Activated CD4-positive, CD25-positive, alpha-beta regulatory T cell treated with anti-CD3 and anti-CD28 coated beads, Interleukin-2, amount 50 U/mL, for 24 hours (primary cell): ENCODE measurements around the gene CDH23.

Experiments
- ATAC-seq, 2 donors: fragments of 150-1000 bp; cut with Tn5 transposase; one replicate each; pipeline ENCODE4 v1.10.0; 2021; ENCODE audit warnings: mild to moderate bottlenecking in 1 of 2, moderate library complexity in 1 of 2

The CDH23 gene

DNA sequence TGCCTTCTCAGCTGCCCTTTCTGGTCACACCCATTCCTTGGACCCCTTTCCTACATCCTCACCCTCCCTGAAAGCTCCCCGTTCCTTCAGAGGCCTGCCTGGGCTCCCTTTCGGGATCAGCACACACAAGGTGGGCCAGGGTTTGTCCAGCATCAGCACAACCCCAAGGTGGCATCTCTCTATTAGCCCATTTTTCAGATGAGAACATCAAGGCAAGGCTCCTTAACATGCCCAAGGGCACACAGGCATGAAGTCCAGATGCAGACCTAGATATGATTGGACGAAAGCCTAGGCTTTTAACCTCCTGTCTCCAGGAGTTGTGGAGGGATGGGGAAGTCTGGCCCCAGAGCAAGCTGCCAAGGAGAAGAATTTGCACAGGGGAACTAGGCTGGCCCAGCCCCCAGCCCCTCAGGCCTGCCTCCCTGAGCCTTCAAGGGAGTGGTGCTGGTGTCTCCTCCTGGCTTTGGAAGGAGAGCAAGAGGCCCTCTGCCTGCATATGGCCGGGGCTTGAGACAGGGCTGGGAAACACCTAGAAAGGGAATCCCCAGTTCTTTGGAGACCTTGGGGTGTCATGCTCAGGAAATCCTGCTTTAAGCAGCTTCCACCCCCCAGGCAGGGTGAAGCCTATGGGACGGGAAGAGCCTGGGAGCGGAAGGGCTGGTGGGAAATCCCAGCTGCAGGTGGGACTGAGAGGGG is 385.6 kb downstream of the CDH23 start:
- ATAC-seq, result no peak

GRCh38 chr10:71782917-71783490 is 386.3 kb downstream of the CDH23 start:
- no peak for ATAC-seq

DNA sequence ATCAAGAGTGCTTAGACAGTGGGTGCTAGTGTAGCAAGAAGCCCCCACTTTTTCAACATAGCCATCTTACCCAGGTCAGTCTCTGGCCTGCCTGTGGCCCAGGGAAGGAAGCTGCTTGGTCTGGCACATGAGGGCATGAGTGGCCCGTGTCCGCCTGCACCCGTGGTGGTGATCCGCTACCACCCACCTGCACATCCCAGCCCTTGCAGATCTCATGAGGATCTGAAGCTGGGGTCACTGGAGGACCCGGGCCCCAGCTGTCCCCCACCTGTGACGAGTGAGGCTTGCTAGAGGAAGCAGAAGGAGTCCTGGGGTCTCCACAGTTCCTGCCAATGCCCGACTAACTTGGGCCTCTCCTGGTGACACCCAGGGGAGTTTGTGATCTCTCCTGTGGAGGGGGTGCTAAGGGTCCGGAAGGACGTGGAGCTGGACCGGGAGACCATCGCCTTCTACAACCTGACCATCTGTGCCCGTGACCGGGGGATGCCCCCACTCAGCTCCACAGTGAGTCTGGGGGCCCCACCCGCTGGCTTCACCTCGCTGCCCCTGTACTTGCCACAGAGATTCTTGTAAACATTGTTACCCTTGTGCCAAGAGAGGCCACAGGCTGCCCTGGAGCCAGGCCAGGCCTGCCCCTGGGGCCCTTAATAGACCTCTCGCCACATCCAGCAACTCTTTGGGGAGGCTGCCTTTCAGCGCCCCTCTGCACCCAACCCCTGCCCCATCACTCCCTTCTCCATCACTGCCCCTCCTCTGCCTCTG is 387.4 kb downstream of the CDH23 start:
- ATAC-seq, result no peak

- no peak for ATAC-seq
Observed at GRCh38 chr10:71784679-71785272, 388.1 kb downstream of the CDH23 start.

GRCh38 chr10:71788954-71789353 is 392.2 kb downstream of the CDH23 start:
- no peak for ATAC-seq

DNA sequence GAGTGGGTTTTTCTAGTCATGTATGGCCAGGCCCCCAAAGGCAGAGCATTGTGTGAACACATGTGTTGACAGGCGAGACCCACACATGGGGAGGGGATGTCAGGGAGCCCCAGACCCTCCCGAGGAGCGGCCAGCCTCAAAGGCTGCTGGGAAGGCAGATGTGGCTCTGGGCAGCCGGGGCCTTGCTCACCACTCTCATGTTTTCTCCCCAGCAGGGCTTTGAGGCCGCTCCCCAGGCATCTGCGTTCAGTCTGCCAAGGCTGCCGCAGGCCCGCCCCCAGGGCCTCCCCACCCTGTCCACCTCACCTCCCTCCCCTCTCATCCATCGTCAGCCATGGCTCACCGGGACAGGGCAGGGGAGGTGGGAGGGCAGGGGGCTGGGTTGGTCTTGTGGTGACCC is 393.2 kb downstream of the CDH23 start:
- no peak for ATAC-seq

DNA sequence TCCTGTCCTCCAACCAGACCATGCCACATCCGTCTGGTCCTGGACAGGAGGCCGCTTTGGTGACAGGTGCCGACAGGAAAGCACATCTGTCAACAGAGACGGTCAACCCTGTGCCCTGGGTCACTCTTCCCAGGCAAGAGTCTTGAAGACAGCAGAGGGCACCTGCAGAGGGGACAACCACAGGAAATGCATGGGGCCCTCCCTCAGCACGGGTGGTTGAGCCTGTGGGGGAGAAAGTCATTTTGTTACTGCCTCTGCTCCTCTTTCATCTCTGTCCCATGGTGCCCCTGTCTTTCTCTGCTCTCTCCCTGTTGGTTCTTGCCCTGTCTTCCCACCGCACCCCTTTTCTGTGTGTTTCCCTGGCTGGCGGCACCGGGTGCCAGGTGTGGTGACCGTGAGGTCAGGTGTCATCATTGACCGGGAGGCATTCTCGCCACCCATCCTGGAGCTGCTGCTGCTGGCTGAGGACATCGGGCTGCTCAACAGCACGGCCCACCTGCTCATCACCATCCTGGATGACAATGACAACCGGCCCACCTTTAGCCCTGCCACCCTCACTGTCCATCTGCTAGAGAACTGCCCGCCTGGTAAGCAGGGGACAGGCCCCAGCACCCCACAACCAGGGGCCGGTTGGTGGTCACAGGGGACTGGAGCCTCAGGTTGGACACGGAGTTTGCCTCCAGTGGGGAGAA is 394.2 kb downstream of the CDH23 start:
- ATAC-seq, result no peak

- no peak for ATAC-seq
Observed at GRCh38 chr10:71795248-71795647, 398.5 kb downstream of the CDH23 start.

GRCh38 chr10:71796749-71797405 is 400.2 kb downstream of the CDH23 start:
- ATAC-seq, result no peak

DNA sequence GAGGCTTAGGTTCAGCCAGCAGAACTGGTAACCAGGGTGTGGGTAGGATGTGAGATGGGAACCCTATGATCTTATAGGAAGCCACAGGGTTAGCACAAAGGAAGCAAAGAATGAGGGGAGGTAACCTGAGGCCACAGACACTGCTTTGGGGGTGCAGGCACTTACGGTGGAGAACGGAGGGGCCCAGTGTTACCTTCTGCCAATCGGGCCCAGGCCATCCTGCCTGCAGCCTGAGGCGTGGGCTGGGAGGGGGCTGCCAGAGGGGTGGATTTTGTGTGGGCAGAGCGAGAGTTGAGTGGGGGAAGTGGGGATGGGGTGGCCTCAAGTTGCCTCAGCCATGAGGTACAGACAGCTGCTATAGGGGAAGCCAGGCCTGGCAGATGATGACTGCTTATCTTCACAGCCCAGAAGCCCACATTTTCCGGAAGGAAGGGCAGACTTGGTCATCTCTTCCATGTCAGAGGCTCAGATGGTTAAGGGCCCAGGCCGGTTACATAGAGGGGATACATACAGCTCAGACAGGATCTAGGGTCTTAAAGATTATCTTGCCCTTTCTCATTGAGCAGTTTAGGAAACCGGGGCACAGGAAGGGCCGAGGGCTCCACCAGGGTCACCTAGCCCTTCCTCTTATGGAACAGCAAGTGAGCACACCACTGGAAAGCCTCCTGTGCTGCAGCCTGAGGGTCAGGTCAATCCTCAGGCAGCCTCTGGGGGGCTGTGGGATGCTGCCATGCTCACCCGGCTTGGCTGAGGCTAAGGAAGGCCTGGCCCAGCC is 401.0 kb downstream of the CDH23 start:
- ATAC-seq, result no peak

GRCh38 chr10:71798308-71798624 is 401.5 kb downstream of the CDH23 start:
- no peak for ATAC-seq

GRCh38 chr10:71799112-71799511 is 402.4 kb downstream of the CDH23 start:
- ATAC-seq, result no peak

GRCh38 chr10:71799608-71800453 is 403.1 kb downstream of the CDH23 start:
- no peak for ATAC-seq

DNA sequence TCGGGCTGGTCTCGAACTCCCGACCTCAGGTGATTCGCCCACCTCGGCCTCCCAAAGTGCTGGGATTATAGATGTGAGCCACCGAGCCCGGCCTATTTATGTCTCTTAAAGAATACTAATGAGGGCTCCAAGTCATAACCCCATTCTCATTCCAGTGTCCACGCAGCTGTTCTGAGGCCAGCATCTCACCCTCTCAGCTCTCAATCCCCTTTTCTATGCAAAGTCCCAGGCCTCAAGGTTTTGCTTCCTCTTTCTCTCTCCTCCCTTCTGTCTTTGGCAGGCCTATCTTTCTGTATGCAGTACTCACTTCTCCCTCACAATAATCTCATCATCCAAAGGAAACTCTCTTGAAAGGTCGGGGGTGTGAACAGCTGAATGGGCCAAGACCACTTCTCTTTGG is 404.6 kb downstream of the CDH23 start:
- no peak for ATAC-seq

GRCh38 chr10:71802235-71802634 is 405.5 kb downstream of the CDH23 start:
- ATAC-seq, result no peak

DNA sequence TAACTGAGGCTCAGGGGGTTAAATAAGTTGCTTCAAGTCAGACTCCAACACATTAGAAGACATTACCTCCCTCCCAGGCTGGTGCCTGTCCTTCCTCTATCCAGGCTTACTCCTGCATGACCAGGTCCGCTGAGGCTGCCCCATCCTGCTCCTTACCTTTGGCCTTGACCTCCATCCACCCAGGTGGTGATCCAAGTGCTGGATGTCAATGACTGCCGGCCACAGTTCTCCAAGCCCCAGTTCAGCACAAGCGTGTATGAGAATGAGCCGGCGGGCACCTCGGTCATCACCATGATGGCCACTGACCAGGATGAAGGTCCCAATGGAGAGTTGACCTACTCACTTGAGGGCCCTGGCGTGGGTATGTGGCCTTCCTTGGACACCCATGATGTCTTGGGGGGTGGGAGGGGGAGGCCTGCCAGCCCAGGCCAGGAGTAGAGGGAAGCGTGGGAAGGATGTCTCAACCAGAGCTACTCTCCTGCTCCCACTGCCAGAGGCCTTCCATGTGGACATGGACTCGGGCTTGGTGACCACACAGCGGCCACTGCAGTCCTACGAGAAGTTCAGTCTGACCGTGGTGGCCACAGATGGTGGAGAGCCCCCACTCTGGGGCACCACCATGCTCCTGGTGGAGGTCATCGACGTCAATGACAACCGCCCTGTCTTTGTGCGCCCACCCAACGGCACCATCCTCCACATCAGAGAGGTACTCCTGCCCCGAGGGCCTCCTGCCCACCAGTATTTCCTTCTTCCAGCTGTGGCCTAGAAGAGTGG is 406.2 kb downstream of the CDH23 start:
- ATAC-seq, result no peak

DNA sequence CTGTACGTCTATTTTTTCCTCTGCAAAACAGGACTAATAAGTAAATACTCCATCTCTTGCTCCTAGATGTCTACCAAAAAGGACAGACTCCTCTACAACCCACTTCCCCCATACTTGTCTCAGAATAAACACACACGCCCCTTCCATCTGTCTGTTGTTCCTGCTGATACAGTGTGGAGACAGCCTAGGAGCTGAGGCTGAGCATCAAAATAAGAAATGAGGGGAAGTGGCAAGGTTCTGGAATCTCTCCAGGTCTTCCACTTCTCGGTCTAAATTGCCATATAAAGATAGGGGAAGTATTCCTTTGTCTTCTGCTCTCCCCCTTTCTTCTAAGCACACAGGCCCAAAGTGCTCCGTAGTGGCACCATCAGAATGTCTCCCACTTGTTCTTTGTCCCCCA is 407.4 kb downstream of the CDH23 start:
- no peak for ATAC-seq

DNA sequence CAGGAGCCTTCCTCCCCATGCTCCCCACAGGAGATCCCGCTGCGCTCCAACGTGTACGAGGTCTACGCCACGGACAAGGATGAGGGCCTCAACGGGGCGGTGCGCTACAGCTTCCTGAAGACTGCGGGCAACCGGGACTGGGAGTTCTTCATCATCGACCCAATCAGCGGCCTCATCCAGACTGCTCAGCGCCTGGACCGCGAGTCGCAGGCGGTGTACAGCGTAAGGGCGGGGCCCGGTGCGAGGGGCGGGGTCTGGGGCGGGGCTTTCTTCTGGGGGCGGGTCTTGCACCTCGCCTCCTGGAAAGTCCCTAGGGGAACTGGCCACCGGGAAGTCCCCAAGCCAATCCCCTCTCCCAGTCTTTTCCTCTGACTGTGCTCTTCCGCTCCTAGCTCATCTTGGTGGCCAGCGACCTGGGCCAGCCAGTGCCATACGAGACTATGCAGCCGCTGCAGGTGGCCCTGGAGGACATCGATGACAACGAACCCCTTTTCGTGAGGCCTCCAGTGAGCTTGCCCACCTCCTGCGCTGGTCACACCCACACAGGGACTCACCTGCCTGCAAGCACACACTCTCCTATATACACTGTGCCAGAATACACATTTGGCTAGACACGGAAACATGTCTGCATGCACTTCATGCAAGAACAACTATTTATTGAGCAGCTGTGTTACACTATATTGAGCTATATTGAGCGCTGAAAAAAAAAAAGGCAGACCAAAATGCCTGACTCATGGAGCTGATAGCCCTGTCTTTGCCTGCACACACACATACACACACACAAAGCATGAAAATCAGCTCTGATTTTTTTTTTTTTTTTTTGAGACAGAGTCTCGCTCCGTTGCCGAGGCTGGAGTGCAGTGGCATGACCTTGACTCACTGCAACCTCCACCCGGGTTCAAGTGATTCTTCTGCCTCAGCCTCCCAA is 409.3 kb downstream of the CDH23 start:
- no peak for ATAC-seq
